Measurements from ENCODE around the gene WDR18.
"Not testable (repeated sequence)": the region's sequence is repeated elsewhere in the genome, so short reads cannot be mapped to it uniquely, and the experiment has no call there.

The WDR18 gene

DNA sequence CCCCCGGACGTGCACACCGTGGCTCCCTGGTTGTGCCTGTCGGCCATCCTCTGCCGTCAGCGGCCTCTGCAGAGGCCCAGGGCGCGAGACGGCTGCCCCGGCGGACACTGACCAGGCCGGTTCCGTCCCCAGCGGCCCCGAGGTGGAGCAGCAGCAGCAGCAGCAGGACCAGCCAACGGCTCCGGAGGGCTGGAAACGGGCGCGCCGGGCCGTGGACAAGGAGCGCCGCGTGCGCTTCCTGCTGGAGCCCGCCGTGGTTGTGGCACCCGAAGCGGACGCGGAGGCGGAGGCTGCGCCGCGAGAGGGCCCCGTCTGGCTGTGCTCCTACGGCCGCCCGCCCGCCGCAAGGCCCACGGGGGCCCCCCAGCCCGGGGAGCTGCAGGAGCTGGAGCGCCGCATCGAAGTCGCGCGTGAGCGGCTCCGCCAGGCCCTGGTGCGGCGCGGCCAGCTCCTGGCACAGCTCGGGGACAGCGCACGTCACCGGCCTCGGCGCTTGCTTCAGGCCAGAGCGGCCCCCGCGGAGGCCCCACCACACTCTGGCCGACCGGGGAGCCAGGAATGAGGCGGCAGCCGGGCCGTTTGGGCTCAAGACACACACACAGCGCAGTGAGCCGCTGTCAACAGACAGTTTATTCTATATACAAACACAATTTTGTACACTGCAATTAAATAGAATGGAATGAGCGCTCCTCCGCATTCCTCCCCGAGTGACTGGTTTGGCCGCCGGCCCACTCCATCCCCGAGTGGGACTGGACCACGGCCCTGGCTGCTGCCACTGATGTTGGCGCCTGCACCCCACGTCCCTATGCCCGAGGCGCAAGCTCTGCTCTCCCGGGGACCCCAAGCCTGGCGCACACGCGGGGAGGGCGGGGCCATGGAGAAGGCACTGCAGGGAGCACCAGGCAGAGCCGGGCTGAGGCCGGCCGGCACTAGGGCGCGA, 25.2 kb downstream of the WDR18 start:
- no peak for DNase-seq

DNA sequence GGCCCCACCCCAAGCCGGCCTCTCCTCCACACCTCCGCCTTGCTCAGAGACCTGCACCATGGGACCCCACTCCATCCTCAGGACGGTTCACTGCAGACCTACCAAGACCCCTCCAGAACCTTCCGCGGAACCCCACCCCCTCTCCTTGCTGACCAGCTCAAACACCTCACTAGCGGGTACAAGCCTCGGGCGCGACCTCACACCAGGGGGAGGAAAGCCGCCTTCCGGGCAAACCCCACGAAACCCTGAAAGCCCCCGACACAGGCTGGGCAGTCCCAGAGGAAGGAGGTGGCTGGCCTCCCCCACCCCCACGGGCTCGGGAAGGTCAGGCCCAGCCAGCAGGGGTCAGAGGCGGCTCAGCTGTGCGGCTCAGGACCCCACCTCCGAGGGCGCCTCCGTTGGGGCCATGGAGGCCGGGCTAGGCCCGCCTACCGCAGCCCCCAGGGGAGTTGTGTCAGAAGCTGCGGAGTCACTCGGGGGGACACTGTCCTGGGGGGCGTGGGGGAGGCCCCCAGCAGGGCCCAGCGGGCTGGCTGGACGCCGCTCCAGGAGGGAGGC, 25.9 kb downstream of the WDR18 start:
- no peak for DNase-seq

DNA sequence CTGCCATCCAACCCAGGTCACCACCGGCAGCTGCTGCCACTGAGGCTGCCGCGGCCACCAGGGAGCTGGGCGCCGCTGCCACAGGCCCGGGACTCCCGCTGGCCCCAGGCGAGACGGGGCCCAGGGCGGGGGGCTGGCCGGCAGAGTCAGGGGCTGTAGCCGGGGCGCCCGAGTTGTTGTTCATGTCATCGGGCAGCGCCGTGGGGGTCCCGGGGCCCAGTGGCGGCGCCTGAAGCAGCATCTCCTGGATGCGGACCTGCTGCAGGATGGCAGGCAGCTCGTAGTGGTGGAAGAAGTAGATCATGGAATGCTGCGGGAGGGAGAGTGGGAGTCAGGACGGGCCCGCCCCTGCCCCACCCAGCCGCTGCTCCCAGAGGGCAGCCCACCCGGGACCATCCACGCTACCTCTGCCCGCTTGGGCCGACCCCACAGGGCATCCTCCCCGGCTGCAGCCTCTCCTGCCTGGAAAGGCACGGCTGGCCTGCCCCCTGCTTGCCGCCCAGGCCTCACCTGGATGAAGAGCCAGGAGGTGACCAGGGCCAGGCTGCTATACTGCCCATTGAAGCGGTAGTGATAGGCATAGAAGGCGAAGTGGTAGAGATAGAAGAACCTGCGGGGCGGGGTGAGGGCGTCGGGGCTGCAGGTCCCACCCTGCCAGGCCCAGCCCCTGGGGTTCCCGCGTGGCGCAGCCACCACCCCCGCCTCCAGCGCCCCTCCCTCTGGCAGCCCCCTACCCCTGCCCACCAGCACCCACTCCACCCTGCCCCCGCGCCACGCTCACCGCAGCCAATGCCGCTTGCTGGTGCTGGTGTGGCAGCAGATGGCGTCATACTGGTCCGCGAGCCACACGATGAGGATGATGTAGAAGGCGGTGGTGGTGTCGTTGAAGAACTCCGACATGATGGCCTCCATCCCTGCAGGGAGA, 26.7 kb downstream of the WDR18 start:
- no peak for DNase-seq

DNA sequence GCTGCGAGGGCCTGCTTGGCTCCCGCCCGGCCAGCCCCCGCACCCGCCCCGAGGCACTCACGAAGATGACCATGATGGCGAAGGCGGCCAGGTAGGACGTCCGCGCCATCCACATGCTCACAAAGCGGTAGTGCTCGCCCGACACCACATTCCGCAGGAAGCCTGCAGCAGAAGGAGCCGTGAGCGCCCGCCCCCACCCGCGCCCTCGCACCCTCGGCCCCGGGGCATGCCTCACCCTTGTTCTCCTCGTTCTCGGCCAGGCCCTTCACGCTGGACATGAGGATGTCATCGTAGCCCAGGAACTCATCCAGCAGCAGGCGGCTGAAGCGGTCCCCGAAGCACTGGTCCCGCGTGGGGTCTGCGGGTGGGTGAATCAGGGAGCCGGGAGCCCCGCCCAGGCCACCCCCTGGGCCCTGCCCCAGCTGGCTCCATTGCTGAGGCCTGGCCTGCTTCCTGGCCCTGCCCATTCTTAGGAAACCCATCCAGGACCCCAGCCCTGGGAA, 27.7 kb downstream of the WDR18 start:
- no peak for DNase-seq

DNA sequence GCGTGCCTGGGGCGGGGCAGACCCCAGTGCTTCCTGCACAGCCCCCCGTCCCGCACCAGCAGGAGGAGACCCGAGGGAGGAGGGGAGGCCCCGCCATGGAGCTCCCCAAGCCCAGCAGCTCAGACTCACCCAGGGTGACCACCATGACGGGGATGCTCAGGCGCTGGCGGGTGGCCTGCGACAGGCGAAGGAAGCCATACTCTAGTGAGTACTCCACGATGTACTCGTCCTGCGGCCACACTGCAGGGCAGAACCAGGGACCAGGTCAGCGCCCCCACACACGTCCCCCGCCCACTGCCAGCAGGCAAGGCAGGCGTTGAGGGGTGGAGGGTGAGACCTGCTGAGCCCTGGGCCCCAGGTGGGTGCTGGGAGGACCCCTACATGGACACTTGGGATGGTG, 28.2 kb downstream of the WDR18 start:
- DNase-seq = no peak

DNA sequence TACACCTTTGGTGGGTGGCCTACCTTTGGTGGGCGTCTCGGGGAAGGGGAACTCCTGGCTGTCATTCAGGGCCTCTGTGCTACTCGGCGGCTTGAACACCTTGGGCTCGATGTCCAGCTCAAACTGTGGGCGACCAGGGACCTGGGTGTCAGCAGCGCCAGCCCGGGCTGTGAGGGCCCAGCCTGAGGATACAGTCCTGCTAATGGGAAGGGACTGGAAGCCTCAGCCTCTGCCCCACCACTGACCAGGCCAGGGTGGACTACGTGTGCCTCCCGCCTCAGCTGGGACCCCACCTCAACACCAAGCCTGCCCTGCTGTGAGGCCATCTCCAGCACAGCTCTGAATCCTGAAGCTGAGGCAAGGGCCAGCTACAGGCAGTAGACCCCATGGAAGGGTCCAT, 29.1 kb downstream of the WDR18 start:
- DNase-seq = no peak

GRCh38 chr19:1014161-1015060, 30.3 kb downstream of the WDR18 start:
- no peak for DNase-seq

- DNase-seq = no peak
Measured at GRCh38 chr19:1015061-1015781, 31.1 kb downstream of the WDR18 start.

DNA sequence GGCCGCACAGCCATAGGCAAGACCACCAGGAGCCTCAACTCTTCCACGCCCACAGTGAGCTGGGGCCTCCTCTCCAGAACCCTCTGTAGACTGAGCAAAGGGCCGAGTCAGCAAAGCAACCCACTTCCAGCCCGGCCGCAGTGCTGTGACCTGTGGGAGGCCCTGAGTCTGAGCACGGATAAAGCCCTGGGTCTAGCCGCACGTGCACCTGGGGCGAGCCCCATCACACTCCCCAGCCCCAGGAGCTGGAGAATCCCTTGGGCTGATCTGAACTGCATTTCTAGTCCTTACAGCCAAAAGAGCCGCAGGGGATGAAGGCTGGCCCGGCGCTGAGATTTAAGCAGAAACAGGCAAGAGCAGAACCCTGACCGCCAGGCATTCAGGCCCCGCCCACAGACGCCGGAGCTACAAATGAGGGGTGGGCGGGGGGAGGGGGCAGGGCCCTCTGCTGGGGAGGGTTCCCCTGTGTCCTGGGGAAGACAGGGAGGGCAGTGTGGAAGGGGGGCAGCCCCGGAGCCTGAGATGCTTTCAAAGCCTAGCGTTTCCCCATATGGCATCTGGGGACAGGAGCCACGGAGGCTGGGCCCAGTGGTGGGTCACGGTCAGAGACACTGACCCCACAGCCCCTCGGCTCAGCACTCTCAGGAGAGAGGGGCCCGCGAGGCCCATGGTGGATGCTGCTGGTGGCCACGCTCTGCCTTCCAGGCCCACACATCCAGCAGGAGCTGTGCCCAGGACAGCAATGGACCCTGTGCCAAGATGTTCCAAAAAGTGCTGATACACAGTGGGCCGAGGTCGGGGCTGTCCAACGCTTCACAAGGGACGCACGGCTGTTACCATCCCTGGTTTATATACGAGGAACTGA, 31.9 kb downstream of the WDR18 start:
- DNase-seq = no peak

DNA sequence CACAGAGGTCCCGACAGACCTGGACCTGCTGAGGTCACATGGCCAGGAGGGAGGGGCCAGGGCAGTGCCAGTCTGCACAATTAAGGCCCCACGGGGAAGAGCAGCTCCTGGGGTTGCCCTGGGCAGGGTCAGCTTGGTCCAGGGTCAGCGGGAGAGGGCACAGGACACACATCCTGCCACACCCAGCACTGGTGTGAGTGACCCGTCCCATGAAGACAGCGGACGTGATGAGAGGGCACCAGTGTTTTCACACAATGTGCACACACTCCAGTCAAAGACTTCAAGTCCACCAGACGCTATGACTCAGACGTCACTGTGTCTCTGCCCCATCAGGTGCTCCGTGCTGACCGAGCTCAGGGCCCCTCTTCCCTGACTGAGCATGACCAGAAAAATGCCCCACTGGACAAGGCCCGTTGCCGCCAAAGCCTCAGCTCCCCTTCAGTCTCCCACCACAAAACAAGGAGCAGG, 32.5 kb downstream of the WDR18 start:
- no peak for DNase-seq

GRCh38 chr19:1017115-1017905, 33.2 kb downstream of the WDR18 start:
- DNase-seq = no peak

DNA sequence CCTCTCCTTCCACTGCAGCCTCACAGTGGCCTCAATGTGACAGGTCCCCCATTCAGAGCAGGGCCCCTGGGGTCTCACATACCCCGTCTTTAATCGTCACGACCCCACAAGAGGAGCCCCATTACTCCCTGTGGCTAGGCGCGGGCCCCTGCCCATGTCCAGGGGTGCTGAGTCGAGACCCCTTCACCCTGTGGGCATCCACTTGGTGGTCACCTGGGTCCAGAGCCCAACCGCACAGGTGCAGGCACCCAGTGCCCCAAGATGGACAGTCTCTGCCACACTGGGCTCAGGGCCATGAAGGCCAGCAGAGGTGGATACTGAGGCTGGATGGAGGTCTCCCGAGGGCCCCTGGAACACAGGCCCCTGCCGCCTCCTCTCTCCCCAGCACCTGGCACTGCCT, 33.8 kb downstream of the WDR18 start:
- DNase-seq = no peak

- DNase-seq = no peak
Measured at GRCh38 chr19:1018393-1018792, 34.2 kb downstream of the WDR18 start.

- no peak for DNase-seq
Measured at GRCh38 chr19:1018932-1019615, 34.9 kb downstream of the WDR18 start.

DNA sequence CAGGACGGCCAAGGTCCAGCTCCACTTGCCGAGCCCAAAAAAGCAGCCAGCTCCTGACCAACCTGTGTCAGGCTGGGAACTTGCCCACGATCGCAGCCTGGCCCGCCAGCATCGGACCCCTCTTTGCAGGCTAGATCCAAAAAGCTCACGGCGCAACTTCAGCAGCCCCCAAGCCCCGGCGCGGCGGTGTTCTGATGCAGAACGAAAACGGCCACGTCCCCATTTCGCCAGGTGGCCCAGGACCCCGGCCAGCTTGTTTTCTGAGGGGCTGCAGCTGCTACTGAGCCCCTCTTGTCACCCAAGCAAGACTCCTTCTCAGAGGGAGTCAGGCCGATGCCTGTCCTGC, 35.4 kb downstream of the WDR18 start:
- DNase-seq = no peak

DNA sequence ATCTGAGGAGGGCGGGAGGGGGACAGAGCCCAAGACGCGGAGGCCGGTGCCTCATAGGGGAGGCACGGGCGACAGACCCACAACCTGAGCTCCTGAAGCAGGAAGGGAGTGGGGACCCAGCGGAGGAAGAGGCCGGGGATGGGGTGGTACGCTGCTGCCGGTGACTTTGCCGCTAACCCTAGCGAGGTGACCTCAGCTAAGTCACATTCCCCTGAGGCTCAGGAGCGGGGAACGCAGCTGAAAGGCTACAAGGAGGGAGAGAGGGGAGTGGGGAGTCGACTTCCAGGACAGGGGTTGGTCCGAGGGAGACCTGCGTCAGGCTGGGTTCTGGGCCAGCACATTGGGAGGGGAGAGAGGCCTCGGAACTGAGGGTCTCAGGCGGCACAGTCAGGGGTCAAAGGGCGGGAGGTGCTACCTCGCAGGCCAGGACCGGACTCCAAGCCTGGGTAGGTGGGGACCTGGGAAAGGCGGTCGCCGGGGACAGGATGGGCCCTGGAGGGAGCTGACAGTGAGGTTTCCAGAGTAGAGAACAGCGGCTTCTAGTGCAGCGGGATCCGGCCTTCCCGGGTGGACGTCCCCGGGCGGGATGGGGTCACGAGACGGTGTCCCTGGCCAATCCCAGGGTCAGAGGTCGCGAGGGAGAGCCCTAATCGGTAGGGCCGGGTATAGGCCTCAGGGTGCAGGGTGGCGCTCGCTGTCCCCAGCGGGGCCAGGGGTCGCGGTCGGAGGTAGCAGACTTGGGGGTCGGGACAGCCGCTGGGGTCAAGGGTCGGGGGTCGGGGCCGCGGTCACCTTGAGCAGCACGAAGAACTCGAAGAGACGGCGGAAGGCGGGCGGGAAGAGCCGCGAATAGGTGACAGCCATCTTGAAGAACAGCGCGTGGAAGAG, 36.1 kb downstream of the WDR18 start:
- DNase-seq = no peak

DNA sequence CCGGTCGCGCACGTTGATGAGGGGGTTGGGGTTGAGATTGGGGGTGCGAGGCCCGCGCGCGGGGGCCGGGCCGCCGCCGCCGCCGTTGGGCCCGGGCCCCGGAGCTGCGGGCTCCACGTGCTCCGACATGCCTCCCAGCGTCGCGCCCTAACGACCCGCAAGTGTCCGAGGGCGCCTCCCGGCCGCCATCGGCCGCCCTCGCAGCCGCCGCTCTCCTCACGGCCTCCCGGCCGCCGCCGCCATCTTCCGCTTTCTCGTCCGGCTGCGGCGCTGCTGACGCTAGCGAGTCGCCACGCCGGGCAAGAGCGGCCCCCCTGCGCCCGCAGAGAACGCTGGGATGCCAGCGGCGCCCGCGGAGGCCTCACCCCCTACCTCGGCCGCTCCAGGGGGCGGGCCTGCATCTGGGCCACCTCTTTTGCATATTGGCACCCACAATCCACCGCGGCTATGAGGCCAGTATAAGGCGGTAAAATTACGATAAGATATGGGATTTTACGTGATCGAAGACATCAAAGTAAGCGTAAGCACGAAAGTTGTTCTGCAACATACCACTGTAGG, 36.8 kb downstream of the WDR18 start, which contains the start of gene TMEM259:
Gene TMEM259 (minus strand): TSS at position 256 of the 558 bp plus-strand sequence. CDS start 127 bp downstream, at position 129.
- DNase-seq = peak; percentile 86 to 95

GRCh38 chr19:1023883-1024188, 39.7 kb downstream of the WDR18 start:
- not testable (repeated sequence) for DNase-seq
